SK-N-MC (cell line): ENCODE data around the gene PHTF2.

Experiments
- EZH2 ChIP-seq: fragments of 200-600 bp; sonication (generic); IDR thresholded peaks from one replicate; pipeline ENCODE4 v1.6.1; 2017; ENCODE audit warnings: antibody characterized with exemption
- FOXP2 ChIP-seq: optimal IDR thresholded peaks from 2 replicates; pipeline ENCODE3; 2011; ENCODE audit warnings: mild to moderate bottlenecking, moderate library complexity; ENCODE audit not compliant: insufficient read depth; ENCODE audit errors: extremely low read length, control extremely low read depth
- POLR2AphosphoS5 ChIP-seq: IDR thresholded peaks from 2 replicates; pipeline ENCODE4 v1.6.1; 2012; ENCODE audit warnings: mild to moderate bottlenecking, low read depth, low read length, borderline replicate concordance

DNA sequence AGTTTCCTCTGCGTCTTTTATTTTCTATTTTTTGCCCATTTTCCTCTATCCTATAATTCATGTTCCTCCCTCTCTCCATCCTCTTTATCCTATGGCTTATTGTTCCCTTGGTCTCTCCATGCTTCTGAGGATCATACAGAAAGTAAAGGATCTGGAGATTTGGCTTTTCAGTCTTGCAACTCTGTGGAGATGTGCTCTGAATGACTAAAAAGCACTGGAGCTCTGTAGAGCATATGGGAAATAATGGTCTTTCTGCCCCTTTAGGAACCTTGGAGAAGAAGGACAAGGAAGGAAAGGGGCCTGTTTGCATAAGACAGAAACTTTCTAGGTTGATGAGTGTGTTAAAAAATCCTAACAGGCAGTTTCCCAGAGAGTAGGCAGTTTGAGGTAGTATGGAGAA lies 120.1 kb downstream of the PHTF2 start:
- TF ChIP-seq EZH2 (no peak), POLR2AphosphoS5 (no peak), FOXP2 (no peak)
